Activated T-cell treated with anti-CD3 and anti-CD28 coated beads for 48 hours (primary cell): Measurements from ENCODE around the gene NME9.

Experiments used
- DNase-seq: peaks from one replicate; pipeline ENCODE4 v3.0.0-alpha.2; 2020; ENCODE audit warnings: low read depth

Gene NME9

DNA sequence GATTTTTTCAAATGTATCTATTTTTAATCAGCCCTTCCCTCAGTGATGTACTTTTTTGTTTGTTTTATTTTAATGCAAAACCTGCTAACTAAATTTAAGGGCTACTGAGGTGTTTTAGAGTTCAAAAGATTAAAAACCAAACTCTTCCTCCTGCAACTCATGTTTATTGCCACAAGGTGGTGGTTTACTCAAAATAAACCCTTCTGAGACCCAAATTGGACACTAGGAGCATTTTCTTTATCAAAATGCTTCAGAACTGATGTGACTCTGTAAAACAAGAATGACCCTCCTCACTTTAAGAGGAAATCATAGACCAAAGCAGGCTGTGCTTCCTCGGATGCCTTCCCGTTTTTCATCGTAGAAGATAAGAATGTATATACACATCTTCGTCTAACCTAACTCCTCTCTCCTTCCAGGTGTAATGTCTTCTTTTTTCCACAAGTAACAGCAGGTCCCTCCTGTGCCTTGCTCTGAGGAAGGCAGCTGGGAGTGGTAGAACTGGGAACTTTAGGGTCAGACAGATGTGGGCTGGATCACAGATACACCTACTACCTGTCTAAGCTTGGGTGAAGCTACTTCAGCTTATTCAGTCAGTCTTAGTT lies 2.9 kb upstream of the NME9 start:
- DNase-seq = no peak

DNA sequence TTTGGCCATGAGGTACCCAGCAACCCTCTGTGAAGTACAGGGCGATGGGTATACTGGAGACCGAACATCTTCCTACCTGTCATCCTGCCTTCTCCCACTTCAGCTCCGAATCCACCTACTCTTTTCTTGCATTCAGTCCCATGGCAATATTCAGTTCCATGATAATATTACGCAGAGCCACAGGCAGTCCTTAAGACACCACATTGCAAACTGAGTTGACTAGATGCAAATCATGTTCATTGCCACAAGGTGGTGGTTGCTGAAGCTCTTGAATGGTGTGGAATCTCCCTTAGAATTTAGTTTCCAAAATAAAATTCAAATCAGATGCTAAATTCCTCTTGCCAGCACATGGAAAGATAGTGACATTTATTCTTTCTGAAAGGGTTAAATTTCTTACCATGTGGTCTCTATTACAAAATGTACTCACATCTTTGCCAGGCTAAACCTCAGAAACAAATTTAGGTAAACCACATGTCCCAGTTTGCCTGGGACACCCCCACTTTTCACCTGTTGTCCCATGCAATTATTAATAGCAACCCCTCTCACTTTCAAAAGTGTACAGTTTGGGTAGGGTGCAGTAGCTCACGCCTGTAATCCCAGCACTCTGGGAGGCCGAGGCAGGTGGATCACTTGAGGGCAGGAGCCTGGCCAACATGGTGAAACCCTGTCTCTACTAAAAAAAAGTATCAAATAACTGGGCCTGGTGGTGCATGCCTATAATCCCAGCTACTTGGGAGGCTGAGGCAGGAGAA lies 1.7 kb upstream of the NME9 start:
- no peak for DNase-seq

DNA sequence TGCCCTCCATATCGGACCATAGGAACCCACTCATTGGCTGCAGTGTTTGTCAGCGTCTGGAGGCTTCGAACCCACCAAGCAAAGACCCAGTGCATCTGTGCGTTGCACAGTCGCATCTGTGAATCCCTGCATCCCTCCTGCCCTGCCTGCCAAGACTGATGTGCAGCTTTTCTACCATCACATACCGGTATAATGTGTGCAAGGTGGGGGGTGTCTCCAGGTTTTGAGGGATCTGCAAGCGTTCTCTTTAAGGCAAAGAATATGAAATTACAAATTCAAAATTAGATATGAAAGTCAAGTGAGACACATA lies 288 bp upstream of the NME9 start:
- no peak for DNase-seq

DNA sequence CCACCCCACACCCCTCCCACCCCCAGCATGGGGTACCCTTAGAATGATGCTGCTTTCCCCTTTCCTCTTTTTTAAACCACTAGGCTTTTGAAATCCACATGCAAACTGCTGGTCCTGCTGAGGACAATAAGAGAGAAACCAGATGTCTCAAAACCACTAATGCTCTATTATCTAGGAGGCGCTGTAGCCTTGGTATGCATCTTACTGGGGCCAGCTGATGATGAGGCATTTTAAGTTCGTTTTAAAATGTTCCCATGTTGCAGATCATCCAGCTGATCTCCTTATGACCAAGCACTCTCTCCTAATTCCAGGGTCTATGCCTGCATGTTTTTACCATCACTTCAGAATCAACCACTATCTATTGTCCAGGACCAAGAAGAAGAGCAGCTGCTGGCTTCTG lies 1.3 kb downstream of the NME9 start:
- no peak for DNase-seq

DNA sequence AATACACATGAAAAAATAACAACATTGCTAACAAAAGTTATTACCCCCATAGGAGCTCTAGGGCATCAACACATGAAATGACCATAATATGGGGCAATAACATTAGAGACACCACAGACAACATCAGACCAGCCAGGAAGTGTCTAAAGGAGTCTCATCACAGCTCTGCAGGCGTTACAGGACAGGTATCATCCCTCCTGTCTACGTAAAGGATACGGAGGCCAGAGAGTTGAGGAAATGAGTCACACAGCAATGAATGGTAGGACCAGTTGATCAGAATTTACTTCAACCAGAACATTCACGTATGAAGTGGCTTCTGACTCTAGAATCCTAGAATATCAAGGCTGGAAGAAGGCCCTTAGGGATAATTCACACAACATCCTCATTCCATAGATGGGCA lies 1.8 kb downstream of the NME9 start:
- no peak for DNase-seq

DNA sequence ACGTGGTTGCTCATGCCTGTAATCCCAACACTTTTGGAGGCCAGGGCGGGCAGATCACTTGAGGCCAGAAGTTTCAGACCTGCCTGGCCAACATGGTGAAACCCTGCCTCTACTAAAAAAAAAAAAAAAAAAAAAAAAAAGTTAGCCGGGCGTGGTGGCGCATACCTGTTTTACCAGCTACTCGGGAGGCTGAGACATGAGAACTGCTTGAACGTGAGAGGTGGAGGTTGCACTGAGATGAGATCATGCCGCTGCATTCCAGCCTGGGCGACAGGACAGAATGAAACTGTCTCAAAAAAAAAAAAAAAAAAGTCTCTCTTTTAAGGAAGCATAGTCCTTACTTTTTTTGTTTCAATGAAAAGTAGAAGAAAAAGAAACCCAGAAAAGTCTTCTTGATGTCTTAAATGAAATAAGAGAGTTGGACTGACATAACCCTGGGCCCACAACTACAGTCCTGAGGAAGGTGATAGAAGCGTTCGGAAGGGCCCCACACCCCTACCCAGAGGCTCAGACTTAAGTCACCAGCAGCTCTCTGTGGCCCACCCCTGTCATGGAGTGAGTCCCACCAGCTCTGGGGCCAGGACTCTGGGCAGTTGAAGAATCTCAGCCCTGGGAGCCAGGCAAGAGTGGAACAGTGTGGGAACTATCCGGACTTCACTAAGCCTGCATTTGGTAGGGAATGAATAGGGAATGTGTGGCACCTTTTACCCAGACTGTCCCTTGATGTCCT lies 2.6 kb downstream of the NME9 start:
- no peak for DNase-seq

DNA sequence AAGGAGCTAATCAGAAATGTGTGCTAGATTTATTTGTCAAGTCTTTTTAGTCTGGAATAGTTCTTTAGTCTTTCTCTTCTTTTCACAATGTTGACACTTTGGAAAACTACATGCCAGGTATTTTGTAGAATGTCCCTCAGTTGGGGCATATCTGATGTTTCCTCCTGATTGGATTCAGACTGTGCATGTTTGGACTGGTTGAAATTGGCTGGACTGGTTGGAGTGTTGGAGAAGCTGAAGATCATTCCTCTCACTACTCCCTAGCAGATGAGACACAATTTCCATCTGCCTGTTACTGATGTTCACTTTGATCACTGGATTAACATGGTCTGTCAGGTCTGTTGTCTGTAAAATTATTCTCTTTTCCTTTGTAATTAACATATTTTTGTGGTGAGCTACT lies 3.7 kb downstream of the NME9 start:
- no peak for DNase-seq

DNA sequence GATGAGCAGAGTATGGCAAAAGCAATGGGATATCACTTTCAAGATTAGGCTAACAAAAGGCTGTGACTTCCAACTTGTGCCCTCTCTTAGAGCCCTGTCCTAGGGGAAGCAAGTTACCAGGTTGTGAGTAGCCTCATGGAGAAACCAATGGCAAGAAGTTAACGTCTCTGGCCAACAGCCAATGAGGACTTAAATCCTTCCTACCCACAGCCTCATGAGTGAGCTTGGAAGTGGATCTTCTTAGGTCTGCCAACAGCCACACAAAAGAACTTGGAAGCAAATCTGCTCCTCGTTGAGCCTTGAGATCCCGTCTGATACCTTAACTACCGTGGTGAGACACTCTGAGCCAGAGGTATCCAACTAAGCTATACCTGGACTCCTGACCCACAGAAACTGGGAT lies 5.7 kb downstream of the NME9 start:
- DNase-seq = no peak

DNA sequence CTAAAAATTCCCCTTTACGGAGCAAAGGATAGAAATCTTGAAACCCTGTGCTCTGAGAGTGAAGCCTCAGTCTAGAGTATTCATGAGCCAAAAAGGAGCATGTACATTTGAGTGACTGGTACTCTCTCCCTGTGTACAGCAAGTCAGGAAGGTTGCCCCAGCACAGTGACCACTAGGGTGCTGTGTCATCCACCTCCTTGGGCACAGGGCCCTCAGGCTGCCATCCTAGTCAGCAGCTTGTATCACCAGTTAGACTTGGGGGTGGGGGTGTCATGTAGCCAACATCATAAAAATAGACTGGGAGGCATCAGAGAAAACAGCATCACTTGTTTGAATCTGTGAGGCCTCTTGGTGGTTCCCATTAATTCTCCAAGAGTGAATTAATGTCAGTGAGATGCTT lies 12.0 kb downstream of the NME9 start:
- no peak for DNase-seq

DNA sequence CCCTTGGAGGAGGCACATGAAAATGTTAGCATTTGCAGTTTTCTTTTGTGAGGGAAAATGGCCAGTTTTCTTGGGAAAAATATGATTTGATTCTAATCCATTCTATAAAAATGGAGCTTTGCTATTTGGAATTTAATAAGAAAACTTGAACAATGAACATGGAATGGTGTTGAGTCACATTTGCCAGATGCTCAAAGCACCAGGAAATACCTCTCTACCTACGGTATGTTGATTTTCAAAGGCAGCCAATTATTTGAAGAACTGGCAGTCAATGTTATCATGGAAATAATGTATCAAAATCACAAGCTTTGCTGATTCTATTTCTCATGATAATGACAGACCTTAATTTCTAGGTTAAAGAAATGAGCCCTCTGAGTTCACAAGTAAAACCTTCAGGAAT lies 14.9 kb downstream of the NME9 start:
- DNase-seq = no peak

DNA sequence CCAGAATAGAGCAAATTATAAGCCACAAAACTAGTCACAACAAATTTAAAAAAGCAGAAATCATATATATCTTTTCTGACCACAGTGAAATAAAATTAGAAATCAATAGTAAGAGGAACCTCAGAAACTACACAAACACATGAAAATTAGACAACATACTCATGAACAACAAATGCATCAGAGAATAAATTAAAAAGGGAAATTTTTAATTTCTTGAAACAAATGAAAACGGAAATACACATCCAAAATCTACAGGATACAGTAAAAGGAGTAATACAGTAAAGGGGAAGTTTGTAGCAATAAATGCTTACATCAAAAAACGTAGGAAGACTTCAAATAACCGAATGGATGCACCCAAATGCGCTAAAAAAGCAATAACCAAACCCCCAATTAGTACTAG lies 19.2 kb downstream of the NME9 start:
- DNase-seq = no peak

DNA sequence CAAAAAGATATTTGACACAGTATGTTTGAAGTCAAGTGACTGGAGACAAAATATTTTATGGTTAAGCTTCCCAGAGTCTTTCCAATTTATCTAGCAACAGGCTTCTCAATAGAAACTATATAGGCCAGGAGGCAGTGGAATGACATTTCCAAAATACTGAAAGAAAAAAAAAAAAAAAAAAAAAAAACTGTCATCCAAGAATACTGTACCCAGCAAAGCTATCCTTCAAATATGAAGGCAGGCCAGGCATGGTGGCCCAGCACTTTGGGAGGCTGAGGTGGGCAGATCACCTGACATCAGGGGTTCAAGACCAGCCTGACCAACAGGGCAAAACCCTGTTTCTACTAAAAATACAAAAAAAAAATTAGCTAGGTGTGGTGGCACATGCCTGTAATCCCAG lies 20.9 kb downstream of the NME9 start:
- no peak for DNase-seq

DNA sequence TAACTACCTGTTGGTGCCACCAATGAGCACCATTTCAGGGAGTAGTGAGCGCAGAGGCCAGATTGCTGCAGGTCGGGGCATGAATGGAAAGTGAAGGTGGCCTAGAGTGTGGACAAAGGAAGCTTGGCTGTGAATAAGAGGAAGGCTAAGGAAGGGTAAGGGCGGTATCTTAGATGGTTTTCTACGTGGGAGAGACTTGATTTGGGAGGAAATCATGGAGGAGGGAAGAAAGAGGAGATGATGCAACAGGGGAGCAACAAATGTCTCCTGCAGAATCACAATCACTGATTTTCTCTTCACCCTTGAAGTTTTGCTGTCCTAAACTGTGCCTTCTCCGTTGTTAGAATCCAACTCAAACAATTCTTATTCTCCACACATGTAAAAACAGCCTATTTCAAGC lies 21.8 kb downstream of the NME9 start:
- DNase-seq = no peak

DNA sequence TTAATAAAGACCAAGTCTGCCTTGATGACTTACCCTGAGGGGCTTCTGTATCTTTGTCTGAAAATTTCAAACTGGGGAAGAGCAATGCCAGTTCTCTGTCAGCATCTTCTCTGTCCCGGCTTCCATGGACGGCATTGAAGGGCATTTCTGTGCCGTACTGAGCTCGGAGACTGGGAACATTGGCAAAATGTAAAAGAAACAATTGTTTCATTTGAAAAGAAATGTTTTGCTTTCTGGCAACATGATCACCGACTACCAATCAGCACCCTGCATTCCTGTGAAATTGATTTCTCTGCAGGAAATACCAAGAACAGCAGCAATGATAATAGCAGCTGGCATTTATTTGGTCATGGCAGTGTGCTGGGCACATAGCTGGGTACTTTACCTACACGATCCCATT lies 26.2 kb downstream of the NME9 start:
- DNase-seq = no peak

DNA sequence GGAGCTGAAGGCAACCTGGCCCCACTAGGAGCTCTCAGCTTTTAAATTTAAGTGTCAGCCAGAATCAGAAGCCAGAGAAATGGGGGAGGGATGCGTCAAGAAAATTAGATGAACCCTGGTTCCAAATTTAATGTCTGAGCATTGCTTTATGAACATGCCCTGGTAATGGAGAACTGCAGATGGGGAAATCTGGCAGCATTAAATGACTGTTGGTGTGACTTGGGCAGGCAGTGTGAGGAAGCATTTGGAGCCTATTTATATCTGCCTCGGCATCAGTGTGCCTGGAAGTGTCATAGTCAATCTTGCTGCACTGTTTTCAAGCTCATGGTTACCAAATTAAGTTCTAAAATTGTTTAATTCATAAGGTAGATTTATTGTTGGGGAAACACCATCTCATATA lies 29.0 kb downstream of the NME9 start:
- DNase-seq = no peak

DNA sequence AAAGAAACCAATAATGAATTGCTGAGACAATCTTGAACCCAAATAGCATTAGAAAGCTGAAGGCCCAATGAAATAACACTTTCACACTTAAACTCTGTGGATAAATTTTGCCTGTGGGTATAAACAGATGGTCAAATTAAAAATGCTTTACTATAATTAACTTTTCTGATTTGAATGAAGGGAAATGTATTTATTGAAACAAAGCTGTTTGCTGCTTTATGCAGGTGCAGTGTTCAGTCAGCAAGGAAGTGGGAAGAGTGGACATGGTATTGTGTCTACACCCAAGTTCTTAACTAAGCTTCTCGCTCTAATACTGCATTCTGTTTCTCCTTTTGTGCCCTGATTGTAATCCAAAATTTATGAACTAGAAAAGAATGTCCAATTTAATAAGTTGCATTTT lies 31.8 kb downstream of the NME9 start:
- DNase-seq = no peak

DNA sequence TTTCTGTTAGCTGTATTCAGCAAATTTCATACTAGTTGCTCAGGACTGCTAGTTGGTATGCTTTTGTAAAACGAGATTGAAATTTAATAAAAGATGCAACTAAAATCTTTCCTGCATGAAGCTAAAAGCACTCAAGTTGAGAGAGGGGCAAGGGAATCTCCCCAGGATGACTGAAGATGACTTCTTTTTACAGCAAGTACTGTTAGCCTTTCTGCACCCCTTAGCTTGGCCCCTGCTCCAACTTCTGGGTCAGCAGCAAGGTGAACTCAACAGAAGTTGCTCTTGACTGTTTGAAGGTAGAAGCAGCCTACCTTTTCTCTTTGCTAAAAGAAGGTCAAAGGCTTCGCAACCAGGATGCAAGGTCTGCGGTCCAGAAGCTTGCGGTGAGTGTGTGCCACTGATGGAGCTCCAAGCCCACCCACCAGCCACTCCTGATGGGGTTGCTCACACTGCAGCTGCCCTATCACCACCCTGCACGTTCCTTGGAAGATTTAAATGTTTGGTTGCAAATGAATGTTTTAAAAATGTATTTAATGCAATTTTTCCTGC lies 32.5 kb downstream of the NME9 start:
- no peak for DNase-seq

DNA sequence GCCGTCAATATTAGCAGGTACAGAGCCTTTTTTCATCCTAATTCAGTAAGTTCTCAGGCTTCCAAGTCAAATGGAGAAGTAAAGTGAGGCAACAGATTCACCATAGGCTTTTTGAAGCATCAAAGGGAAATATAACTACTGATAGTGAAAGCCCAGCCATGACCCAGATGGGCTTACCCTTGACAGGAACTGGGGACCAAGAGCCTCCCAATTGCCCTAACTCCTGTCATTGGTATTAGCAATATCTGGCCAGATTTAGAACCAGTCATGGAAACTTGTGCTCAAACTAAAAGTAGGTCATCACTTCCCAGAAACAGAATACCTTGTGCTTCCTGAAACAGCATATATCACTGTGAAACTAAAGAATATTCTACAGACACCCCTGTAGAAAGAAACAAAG lies 33.0 kb downstream of the NME9 start:
- DNase-seq = peak; percentile 18

DNA sequence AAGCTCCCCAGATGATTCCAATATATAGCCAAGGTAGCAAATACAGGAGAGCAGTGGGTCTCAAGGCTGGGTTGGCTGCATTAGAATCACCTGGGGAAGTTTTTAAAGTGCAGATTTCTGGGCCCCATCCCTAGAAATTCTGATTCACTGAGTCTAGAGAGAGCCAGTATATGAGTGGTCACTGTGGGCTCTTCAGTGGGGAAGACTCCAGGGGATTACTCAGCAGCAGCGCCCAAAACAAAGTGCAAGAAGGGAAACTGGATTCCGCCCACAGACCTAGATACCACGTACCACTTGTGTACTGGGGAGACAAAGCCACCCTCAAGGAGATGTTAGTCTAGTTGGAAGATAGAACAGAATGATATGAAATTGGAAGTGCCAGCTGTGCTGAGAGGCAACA lies 40.0 kb downstream of the NME9 start:
- DNase-seq = no peak

DNA sequence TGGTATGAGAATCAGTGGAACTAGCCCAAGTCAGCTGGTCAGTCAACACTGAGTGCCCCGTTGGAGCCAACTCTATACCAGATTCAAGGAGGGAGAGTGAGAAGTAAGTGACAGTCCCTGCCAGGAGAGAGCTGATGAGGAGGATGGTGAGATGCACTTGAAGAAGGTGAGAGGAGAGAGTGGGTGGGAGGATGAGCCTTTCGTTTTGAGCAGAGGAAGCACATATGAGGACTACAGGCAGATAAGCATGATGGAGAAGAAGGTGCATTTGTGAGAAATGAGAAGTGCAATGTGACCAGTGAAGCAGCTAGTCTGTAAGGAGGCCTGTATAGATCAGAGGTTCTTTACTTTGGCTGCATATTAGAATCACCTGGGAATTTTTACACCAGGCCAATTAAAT lies 40.4 kb downstream of the NME9 start:
- no peak for DNase-seq

DNA sequence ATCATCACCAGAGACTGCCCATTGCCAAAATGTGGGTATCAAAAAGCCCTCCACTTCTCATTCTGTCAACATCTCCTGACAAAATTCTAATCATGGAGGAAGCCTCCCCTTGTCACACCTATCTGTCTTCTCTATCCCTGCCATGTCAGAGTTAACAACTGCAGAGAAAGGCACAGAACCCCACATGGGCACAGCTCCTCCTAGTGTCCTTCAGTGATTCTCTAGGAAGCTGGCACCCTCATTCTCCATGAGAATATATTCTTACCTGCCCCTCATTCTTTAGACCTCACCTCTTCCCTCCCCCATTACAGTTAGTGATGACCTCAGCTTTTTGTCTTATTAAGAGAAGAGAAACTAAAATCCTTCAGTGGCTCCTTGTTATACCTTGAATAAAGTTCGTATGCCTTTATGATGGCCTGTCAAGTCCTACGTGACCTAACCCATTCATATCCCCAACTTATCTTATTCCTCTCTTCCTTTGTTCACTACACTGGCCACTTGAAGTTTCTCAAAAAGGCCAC lies 44.6 kb downstream of the NME9 start:
- DNase-seq = no peak

DNA sequence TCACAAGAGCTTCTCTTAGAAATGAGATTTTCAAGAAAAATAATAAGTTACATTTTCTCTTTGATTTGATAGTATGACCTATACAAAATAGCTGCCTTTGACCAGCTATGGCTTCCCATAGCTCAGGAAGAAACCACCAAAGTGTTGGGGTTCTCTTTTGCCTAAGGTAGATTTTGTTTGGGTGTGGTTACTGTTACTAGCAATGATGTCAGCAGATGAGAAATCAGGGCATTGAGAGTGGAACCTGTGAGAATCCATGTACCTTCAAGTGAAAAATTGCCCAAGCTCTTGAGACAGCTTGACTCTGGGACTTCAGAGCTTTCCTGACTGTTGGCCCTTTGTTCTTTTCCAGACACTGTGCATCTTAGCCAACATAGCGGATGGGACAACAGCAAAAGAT lies 45.6 kb downstream of the NME9 start:
- no peak for DNase-seq

DNA sequence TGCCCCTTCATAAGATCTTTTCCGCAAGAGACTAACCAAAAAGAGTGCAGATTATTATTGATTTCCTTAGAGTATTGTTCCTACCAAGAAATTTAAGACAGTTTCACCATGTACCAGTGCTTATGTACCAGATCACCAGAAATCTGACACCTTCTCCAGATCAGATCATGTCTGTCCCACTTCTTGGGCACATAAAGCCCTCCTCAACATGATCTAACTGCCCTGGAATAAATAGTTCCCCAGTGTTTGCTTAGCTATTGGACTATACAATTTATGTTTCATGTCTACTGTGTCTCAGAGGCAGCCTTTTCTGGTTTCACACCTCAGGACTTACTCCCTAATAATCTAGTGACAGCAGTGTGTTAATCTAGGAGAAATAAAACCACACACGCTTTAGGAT lies 46.8 kb downstream of the NME9 start:
- no peak for DNase-seq
